ENCODE results near the gene PTPRM.

- TF ChIP-seq CTCF (IDR thresholded peaks at IDR 0.05) (no peak), POLR2A (IDR thresholded peaks at IDR 0.05) (no peak)
Observed at GRCh38 chr18:8339210-8339609, 772.1 kb downstream of the PTPRM start.

Data from ovary (tissue), 3 donors.